Rectal smooth muscle tissue (tissue), 1 donor: ENCODE results near the gene FAM76B.

Source experiments
- H3K27ac ChIP-seq: one replicate; pipeline ENCODE4 v1.7.0; 2013; ENCODE audit warnings: low read depth, low read length, inconsistent platforms
- H3K27me3 ChIP-seq: one replicate; pipeline ENCODE4 v1.7.0; 2013; ENCODE audit warnings: low read length; ENCODE audit not compliant: control insufficient read depth, insufficient read depth
- H3K36me3 ChIP-seq: one replicate; pipeline ENCODE4 v1.7.0; 2013; ENCODE audit warnings: low read length; ENCODE audit not compliant: control insufficient read depth, insufficient read depth
- H3K4me1 ChIP-seq: one replicate; pipeline ENCODE4 v1.7.0; 2013; ENCODE audit warnings: low read length; ENCODE audit not compliant: control insufficient read depth, insufficient read depth
- H3K4me3 ChIP-seq: one replicate; pipeline ENCODE4 v1.7.0; 2013; ENCODE audit warnings: low read length
- H3K9ac ChIP-seq: one replicate; pipeline ENCODE4 v1.7.0; 2013; ENCODE audit warnings: low read length

FAM76B gene

GRCh38 chr11:95790123-95790932 lies 746 bp upstream of the FAM76B start, which contains the start of gene CEP57:
Gene CEP57, plus strand, starts transcription at chr11:95790498. Its CDS starts 201 bp downstream, at chr11:95790699.
- Histone ChIP-seq H3K36me3 (no peaks in the 10 kb centered on the region), H3K4me3 (peak within 1 kb of the TSS; percentile 100), H3K9ac (peak within 1 kb of the TSS; percentile 97), H3K27ac (peak within 1 kb of the TSS; percentile 100), H3K27me3 (no peaks in the 10 kb centered on the region), H3K4me1 (peaks cover 23% of the 10 kb centered on the region)

- no peaks in the 10 kb centered on the region for H3K27me3 ChIP-seq
- peaks cover 23% of the 10 kb centered on the region for H3K4me1 ChIP-seq
- peak overlapping the region; percentile 100 for H3K4me3 ChIP-seq
- H3K36me3 ChIP-seq: peaks cover 2% of the 10 kb centered on the region
- peak overlapping the region; percentile 25 for H3K9ac ChIP-seq
- H3K27ac ChIP-seq: peak overlapping the region; percentile 100
These were observed 569 bp downstream of the FAM76B start for GRCh38 chr11:95788921-95789505.

- H3K36me3 ChIP-seq: peaks cover 8% of the 10 kb centered on the region
- H3K9ac ChIP-seq: no peak overlapping the region
- no peaks in the 10 kb centered on the region for H3K27me3 ChIP-seq
- H3K27ac ChIP-seq: no peak overlapping the region
- no peak overlapping the region for H3K4me3 ChIP-seq
- no peaks in the 10 kb centered on the region for H3K4me1 ChIP-seq
These were observed 9.0 kb downstream of the FAM76B start for GRCh38 chr11:95780544-95780943.

- no peak overlapping the region for H3K9ac ChIP-seq
- H3K27ac ChIP-seq: no peak overlapping the region
- no peaks in the 10 kb centered on the region for H3K27me3 ChIP-seq
- H3K4me3 ChIP-seq: no peak overlapping the region
- H3K4me1 ChIP-seq: no peaks in the 10 kb centered on the region
- H3K36me3 ChIP-seq: peaks cover 6% of the 10 kb centered on the region
These were observed 10.9 kb downstream of the FAM76B start for GRCh38 chr11:95778699-95779098.

- no peaks in the 10 kb centered on the region for H3K4me1 ChIP-seq
- peaks cover 2% of the 10 kb centered on the region for H3K36me3 ChIP-seq
- H3K9ac ChIP-seq: no peak overlapping the region
- no peak overlapping the region for H3K4me3 ChIP-seq
- no peaks in the 10 kb centered on the region for H3K27me3 ChIP-seq
- no peak overlapping the region for H3K27ac ChIP-seq
These were observed 12.7 kb downstream of the FAM76B start for GRCh38 chr11:95776859-95777258.

- Histone ChIP-seq H3K4me1 (no peaks in the 10 kb centered on the region), H3K27ac (no peak overlapping the region), H3K27me3 (no peaks in the 10 kb centered on the region), H3K9ac (no peak overlapping the region), H3K36me3 (no peaks in the 10 kb centered on the region), H3K4me3 (no peak overlapping the region)
These were observed 21.1 kb downstream of the FAM76B start for GRCh38 chr11:95768521-95768920.

GRCh38 chr11:95767498-95767897 lies 22.1 kb downstream of the FAM76B start:
- H3K27ac ChIP-seq: no peak overlapping the region
- no peaks in the 10 kb centered on the region for H3K4me1 ChIP-seq
- H3K9ac ChIP-seq: no peak overlapping the region
- H3K36me3 ChIP-seq: no peaks in the 10 kb centered on the region
- H3K4me3 ChIP-seq: no peak overlapping the region
- no peaks in the 10 kb centered on the region for H3K27me3 ChIP-seq

- Histone ChIP-seq H3K4me3 (no peak overlapping the region), H3K27me3 (no peaks in the 10 kb centered on the region), H3K9ac (no peak overlapping the region), H3K4me1 (no peaks in the 10 kb centered on the region), H3K36me3 (no peaks in the 10 kb centered on the region), H3K27ac (no peak overlapping the region)
These were observed 22.9 kb downstream of the FAM76B start for GRCh38 chr11:95766701-95767100.

- Histone ChIP-seq H3K36me3 (no peaks in the 10 kb centered on the region), H3K4me3 (no peak overlapping the region), H3K4me1 (no peaks in the 10 kb centered on the region), H3K27ac (no peak overlapping the region), H3K27me3 (no peaks in the 10 kb centered on the region), H3K9ac (no peak overlapping the region)
These were observed 25.2 kb downstream of the FAM76B start for GRCh38 chr11:95764267-95764898.

- Histone ChIP-seq H3K4me3 (no peak overlapping the region), H3K4me1 (no peaks in the 10 kb centered on the region), H3K36me3 (no peaks in the 10 kb centered on the region), H3K27me3 (no peaks in the 10 kb centered on the region), H3K9ac (no peak overlapping the region), H3K27ac (no peak overlapping the region)
These were observed 27.0 kb downstream of the FAM76B start for GRCh38 chr11:95762534-95762933.

GRCh38 chr11:95760941-95761340 lies 28.6 kb downstream of the FAM76B start:
- no peaks in the 10 kb centered on the region for H3K27me3 ChIP-seq
- H3K9ac ChIP-seq: no peak overlapping the region
- H3K4me1 ChIP-seq: no peaks in the 10 kb centered on the region
- no peaks in the 10 kb centered on the region for H3K36me3 ChIP-seq
- H3K4me3 ChIP-seq: no peak overlapping the region
- no peak overlapping the region for H3K27ac ChIP-seq

GRCh38 chr11:95751515-95751914 lies 38.1 kb downstream of the FAM76B start:
- Histone ChIP-seq H3K36me3 (no peaks in the 10 kb centered on the region), H3K9ac (no peak overlapping the region), H3K27me3 (no peaks in the 10 kb centered on the region), H3K4me3 (no peak overlapping the region), H3K4me1 (no peaks in the 10 kb centered on the region), H3K27ac (no peak overlapping the region)
